CD4-positive, alpha-beta T cell treated with Interleukin-6 for 4 hours (primary cell): ENCODE results near the gene TMEM163.

ENCODE experiments used
- DNase-seq: peaks from one replicate; pipeline ENCODE4 v3.0.0-alpha.2; 2020; ENCODE audit warnings: mixed read lengths

The TMEM163 gene

DNA sequence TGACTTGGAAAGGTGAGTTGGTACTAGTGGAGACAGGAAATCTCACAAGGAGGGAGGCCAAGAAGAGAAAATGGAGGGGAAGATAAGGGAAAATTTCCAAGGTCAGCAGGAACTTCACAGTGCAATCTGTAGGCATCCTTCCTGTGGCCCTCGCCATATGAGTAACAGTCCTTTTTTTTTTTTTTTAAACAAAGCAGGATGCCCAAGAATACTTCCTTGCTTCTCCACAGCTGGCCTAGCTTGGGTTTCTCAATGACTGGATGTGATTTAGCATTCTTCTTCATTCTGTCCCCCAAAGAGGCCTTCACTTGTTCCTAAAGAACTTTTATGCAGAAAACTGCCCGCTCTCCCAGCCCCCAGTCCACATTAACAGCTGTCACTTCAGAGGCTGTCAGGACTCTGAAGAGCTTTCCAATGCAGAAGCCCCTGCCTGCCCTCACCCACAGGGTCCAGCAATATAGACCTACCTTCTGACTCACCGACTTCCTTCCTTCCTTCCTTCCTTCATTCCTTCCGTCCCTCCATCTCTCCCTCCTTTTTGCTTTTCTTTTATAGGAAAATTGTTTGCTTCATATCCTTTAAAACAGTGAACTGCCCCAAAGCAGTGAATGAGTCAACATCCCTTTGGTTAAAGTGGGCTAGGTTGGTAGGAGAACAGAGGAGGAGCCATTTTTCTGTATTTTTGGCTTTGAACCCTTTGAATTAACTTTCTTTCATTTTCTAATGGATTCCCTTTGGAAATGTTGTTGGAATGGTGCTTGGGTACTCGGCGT, 292.9 kb downstream of the TMEM163 start:
- no peak for DNase-seq

DNA sequence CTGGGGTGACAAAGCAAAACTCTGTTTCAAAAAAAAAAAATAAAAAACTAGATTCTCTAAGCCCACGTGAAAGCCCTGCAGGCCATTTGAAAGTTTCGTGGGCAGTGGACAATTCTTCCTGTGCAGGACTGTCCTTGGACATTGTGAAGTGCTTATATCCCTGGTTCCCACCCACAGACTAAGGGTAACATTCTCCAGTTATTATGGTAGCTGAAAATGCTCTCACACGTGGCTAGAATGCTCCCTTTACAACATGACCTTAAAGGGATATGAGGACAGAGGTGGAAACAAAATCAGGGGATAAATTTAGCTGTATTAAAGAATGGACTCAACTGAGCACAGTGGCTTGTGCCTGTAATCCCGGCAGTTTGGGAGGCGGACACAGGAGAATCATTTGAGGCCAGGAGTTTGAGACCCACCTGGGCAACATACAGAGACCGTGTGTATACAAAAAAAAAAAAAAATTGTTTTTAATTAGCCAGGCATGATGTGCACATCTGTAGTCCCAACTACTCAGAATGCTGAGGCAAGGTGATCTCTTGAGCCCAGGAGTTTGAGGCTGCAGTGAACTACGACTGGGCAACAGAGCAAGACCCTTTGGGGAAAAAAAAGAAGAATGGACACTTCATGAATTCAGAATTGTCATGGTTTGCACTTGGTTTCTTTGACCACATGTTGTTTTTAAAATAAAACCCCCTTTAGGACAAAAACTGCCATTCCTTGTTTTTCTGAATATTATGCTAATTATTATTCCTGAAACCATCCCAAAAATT, 297.1 kb downstream of the TMEM163 start:
- no peak for DNase-seq

DNA sequence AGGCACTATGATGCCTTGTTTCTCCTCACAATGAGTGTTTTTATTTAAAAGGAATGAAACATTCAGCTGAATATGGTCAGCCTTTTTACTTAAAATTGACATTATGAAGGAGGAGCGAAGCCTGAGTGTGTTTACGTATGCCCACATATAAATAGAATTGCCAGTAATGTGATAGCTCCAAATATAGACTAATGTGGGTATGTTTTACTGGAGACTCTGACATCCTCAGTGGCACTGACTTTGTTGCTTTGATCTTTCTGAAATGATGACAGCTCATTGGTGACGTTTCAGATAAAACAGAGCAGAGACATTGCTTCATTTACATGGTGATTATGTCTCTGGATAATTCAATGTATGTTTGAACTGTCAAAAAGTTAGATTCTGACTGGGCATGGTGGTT, 297.9 kb downstream of the TMEM163 start:
- DNase-seq, result no peak

DNA sequence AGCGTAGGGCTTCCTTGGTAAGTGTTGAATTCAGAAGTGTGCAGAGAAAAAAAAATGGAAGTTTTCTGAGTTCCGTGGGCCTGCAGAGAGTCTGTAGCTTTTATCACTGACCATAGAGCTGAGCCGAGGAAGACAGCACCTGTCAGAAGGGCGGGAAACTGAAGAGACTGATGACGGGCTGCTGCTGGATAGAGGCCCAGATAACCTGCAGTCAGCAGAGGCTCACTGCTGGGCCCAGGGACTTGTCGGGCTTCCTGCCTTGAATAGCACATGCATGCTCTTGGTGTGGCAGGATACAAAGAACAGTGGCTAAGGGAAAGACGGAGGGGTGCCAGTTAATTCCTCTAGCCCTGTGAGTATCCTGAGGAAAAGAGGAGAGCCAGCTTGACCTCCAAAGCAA, 298.5 kb downstream of the TMEM163 start:
- DNase-seq, result no peak

DNA sequence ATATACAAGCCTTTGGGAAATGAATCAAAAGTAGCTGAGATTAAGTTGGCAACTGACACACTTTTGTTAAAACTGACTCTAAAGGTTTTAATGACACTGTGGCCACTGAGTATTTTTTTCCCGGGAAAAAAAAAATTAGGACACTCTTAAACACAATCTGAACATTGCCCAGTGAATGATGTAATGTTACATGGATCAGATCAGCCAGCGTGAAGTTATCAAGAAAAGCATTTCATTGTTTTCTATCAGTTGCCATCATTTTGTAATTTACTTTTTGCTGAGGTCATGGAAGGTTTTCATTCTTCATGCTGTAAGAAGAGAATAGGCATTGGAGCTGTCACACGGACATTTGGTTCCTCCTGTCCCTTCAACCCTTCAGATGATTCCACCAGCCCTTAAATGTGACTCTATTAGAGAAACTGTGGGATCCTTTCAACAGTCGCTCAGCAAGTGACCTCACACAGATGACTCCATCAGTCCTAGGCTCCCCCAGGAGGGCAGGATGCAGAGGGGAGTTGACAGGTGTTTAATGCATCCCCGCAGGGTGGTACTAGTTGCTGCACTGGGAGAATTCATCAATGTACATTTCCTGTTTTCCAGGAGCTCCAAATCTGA, 300.7 kb downstream of the TMEM163 start:
- DNase-seq, result no peak

DNA sequence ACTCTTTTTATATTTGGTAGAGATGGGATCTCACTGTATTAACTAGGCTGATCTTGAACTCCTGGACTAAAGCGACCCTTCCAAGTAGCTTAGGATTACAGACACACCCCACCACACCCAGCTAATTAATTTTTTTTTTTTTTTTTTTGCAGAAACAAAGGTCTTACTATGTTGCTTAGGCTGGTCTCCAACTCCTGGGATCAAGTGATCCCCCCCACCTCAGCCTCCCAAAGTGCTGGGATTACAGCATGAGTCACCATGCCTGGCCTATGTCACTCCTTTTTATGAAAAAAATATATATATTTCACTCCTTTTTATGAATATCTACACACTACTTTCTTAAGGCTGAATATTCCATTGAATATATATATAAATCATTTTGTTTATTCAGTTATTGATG, 302.2 kb downstream of the TMEM163 start:
- DNase-seq, result no peak

DNA sequence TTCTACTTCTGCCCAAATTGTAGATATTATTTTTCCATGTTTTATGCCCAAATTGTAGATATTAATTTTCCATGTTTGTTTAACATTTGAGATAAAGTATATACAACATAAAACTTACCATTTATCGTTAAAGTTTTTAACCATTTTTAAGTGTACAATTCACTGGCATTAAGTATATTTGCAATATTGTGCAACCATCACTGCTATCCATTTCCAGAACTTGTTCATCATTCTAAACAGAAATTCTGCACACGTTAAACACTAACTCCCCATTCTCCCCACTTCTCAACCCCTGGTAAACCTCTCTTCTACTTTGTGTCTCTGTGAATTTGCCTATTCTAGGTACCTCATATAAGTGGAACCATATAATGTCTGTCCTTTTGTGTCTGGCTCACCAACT, 302.8 kb downstream of the TMEM163 start:
- no peak for DNase-seq

DNA sequence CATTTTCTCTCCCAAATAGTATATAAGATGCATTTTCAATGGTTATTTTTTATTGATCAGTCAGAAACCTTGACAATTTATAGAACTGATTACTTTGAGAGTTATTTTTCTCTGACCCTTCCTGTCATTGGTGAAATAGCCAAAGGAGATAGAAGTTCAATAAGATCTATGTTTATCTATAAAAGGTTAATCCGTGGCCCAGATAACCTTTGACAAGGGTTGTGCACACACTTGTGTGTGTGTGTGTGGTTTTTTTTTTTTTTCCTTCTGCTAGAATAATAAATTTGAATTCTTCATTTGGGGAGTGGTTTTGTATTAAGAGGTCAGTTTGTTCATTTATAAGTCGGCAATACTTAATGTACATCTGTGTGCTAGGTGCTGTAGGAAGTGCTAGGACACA, 304.9 kb downstream of the TMEM163 start:
- DNase-seq, result no peak

DNA sequence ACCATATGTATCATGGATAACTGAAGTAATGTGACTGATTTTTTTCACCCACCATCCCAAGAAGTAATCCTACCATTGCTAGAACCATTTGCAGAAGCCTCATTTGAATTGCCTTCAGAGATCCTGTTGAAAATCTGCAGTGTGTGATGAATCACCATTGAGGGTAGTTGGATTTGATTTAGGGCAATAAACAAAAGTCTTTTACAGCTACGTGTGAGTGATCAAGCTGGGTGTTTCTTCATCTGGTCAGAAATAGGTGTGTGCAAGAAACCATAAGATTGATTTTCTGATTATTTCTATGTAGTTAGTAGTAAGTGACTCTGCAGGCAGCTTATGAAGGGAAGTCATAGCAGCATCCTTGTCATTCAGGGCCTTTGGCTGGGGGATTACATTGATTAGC, 305.4 kb downstream of the TMEM163 start:
- no peak for DNase-seq

DNA sequence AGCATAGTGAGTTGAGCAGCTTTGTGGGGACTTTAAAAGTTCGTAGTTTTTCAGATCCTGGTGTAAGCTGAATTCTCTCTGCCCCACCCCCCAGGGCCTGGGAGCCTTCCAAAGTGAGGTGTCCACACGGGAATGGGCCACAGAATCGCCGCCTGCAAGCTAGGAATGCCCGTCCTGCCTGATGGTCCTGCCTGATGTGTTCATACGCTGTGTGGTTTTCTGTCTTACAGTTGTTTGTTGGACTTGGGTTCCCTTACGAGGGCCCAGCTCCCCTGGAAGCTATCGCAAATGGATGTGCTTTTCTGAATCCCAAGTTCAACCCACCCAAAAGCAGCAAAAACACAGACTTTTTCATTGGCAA, 306.2 kb downstream of the TMEM163 start:
- DNase-seq, result no peak

DNA sequence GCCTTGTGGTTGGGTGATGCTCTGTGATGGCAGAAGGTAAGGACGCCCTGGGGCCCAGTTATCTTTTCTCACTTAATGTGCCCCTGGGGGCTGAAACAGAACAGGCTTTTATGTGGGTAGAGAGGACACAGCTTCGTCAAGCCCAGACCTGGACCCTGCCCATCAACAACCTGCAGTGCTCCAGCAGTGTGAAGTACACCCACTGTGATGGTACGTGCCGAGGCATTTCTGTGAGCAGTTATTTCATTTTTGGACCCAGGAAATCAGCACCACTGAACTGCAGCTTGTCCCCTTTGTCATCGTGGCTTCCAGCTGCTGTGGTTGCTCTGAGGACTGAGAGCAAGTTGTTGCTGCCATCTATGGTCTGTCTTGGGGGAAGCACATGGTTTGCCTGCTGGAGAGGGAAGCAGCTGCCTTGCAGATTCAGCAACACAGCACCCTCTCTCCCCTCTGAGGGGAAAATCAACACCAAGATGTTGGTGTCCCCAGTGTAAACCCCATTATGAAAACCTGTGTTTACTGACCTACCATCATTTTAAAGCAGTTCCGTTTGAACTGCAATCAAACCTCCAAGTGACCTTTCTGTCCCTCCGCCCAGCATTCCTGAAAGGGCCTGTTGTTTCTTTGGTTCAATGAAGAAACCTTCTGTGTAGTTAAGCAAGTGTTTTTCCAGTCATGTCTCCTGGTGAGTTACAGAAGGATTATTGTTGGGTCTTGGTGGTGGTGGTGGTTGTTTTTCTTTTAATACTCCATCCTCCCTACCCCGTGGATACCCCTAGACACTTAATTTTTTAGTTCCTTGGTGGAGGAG, 306.8 kb downstream of the TMEM163 start:
- DNase-seq, result peak; percentile 74

DNA sequence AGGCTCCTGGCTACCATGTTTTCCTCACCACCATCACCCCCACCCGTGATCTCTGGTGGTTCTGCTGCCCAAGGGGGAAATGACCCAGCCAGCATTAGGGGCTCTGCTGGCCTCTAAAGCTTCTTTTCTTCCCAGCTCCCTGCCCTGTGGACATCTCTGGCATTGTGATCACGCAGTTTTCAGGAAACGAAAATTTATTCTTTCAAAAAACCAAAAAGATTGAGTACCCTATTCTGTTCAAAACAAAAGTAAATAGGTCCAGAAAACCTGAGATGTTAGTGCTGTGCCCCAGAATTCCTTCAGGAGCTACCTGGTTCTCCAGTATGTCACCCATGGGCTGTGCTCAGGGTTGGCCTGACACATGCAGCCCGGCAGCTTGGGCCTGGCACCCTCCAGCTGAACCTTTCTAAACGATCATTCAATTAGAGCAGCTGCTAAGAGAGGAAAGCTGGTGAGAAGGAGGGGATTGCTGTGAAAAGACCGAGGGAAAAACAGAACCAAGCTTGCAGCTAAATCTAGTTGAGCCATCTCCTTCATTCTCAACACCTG, 307.4 kb downstream of the TMEM163 start:
- DNase-seq, result no peak

DNA sequence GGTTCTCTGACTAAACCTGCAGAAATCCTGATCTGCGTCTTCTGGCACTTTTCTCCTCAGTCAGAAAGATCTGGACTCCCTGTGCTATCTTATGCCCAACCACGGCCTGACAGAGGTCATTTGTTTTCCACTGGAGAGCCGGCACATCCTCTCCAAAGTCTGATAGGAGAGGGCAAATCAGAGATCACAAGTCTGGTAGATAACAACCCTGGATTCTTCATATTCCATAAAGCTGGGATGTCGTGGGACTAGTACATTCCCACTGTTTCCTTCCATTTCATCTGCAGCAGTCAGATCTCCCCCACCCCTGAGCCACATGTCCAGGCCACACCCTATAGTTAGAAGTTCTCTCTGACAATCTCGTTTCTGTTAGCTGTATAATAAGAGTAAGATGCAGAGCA, 308.0 kb downstream of the TMEM163 start:
- DNase-seq, result no peak

DNA sequence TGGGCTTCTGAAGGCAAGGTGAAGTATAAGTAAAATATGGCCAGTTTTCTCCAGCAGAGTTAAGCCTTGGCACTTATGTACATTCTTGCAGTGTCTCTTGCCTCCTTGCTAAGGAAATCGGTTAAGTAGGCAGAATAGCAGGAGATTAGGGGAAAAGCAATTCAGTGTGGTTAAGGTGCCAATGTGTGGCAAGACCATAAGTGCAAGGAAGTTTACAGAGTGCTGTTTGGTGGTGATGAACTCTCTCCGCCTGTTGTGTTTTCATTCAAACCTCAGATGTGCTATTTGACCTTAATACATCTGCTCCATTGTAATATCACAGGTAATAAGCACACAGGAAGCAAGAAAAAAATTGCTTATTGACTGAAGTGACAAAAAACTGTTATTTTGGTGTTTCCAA, 308.8 kb downstream of the TMEM163 start:
- DNase-seq, result no peak

DNA sequence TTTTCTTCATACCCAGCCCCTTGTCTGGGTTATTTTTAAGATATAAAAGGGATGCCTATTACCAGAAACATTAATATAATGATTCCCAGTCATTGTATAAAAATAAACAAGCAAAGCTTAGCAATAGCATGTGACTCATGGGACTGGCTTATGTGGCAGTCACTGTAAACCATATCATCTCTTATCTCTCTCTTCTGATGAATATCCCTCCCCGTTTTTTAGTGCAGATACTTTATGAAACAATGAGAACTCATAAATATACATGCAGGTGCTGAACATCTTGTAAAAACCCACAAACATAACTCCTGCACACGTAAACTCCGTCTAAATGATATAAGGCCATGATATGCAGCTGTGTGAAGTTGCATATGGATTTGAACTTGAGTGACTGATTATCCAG, 310.0 kb downstream of the TMEM163 start:
- no peak for DNase-seq

DNA sequence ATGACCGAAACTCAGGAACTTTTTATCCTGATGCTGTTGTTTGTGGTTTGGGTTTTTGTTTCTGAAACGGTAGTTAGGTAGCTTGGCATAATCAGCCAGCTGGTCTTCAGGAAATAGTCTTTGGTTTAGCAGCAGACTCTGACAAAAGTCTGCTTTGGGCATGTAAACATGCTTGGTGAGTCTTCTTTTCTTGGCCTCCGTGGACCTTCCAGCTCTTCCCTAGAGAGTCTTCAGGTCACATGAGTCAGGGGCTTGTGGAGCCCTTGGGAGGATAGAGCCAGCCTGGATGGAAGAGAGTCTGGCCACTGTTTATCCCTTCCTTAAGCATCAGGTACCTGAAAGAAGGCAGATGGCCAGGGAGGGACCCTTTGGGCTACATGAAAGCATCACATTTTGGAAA, 310.4 kb downstream of the TMEM163 start:
- peak; percentile 11 for DNase-seq

DNA sequence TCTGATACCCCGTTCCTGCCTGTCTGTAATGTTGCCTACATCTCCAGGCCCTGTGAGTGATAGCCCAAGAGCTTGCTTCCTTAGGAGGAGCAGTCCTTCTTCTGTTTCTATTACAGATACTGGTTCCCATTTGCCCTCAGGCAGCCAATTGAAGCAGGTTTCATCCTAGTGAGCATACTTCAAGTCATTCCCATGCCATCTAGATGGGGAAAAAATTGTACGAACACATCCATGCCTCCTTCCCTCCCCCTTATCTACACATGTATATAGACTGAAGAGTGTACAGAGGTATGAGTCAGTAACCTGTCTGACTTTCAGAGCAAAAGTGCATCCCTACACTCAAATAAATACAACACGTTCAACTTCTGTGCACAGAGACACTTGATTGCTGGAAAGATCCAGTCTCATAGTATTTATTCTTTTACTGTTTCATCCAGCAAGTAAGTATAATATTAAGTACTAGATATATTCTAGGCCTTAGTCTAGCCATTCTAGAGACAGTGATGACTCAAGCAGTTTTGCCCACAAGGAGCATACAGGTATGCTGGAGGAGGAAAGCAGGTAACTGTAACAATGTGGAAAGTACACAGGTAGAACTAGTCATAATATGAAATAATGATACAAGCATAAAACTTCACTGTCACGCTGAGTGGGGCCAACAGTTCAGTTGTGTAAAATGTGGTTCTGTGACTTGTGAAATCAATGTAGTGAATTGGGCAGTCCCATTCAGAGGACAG, 311.5 kb downstream of the TMEM163 start:
- no peak for DNase-seq

DNA sequence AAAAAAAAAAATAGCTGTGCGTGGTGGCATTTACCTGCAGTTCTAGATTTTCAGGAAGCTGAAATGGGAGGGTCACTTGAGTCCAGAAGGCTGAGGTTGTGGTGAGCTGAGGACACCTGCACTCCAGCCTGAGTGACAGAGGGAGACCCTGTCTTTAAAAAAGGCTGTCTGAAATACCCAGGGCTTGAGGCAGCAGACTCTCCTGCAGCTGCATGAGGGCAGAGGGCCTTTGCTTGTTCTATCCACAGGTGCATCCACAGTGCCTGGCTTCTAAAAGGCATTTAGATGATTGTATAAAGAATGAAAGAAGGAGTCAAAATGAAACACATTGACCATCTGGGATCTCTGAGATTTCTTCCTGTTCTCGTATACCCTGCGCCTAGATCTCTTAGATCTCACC, 312.1 kb downstream of the TMEM163 start:
- no peak for DNase-seq

DNA sequence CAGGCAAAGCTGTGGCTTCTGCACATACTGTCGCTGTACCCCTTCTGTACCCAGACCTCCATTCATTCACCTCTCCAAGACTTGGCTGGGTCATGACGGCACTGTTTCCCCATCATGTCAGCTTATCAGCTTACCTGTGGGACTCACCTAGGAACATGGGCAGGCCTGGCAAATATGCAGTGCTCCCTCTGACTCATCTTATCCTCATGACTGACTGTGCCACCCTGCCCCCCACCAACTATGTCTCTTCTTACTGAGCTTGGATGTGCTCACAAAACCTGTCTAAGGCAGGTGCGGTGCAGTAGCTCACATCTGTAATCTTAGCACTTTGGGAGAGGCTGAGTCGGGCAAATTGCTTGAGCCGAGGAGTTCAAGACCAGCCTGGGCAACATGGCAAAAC, 312.5 kb downstream of the TMEM163 start:
- DNase-seq, result peak; percentile 37
